Omental fat pad (tissue), 4 donors: ENCODE data around the gene EHBP1. TPM values are rescaled to one million over a fixed set of nuclear protein-coding genes. Genes with fewer than 3 reads are reported as not detected.
"Not testable (repeated sequence)": the region's sequence is repeated elsewhere in the genome, so short reads cannot be mapped to it uniquely, and the experiment has no call there.

Experiments
- ATAC-seq: fragments of 150-250 bp; one replicate; pipeline ENCODE4 v1.9.1; 2016; ENCODE audit warnings: mild to moderate bottlenecking, moderate library complexity; ENCODE audit not compliant: low FRiP score
- DNase-seq: peaks from one replicate; pipeline ENCODE4 v3.0.0-alpha.2; 2019; ENCODE audit warnings: low spot score
- CTCF ChIP-seq, 3 donors: fragments of 450-650 bp; IDR thresholded peaks; one replicate each; pipeline ENCODE4 v1.5.1; 2016 to 2017; ENCODE audit warnings: antibody characterized with exemption in 3 of 3, mild to moderate bottlenecking in 3 of 3, moderate library complexity in 2 of 3
- total RNA-seq, 4 donors: library from RNA; depleted of rRNA; stranded (reverse); fragments of >200 nt; gene quantifications; one replicate each; pipeline ENCODE4 v1.1.0, GENCODE V29; 2016

EHBP1 gene
- total RNA-seq, 4 donors from 2014 or later, result 60.9 to 91.3 (median 78.6) TPM

DNA sequence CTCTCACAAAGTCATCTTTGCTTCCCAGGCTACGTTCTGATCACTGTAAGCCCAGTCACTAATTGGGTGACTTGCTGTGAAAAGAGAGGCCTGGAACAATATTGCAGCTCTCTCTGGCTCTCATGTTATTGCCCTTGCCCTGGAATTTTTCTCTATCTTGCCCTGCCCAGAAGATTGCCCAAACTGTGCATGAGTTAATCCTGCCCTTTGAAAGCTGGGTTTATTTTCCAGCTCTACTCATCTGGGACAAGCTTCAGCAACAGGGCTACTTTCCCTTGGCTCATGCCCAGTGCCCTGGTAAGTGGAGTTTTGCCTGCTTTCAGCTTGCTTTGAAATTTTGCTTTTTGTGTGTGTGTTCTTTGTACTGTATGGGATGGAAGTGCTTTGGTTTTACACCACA is 6.9 kb upstream of the EHBP1 start:
- peak; percentile 51 for ATAC-seq
- no peak for TF ChIP-seq CTCF (IDR thresholded peaks at IDR 0.05)
- no peak for DNase-seq

- ATAC-seq (no peak), DNase-seq (no peak)
- TF ChIP-seq CTCF (IDR thresholded peaks at IDR 0.05), result no peak
Measured at GRCh38 chr2:62704654-62705006, 883 bp upstream of the EHBP1 start.

DNA sequence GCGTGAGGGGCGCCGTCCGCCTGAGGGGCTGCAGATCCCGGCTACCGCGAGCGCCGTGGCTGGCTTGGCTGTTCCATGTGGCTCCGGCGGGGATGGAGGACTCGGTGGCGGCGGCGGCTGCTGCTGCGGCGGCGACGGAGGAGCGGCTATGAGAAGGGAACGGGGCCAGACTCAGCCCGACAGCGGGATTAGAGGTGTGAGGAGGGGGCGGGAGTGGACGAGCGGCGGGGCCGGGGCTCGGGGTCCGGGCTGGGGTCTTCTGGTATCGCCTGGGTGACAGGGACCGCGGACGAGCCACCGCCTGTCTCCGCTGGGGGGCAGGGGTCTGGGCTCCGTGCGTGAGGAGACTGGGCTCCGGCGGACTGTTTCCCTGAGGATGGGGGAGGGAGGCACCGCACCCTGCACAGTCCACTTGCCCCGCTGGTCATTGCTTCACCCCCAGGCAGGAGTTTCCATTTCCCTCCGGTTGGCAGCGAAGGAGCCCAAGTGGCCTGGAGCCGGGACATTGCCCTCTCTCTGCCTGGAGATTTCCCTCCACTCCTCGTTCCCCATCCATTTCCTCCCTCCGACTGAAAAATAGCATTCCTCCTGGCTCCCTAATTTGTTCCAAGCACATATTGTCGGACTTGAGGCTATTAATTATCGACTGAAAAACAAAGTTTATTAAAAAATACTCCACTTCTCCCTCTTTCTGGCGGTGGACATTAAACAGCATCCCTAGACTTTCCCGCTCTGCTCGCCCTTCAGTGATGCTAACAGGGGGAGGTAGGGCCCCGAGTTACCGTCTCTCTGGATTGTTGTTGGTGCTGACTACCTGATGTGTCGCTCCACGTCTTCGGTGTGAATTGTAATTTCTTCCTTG is 577 bp downstream of the EHBP1 start:
- ATAC-seq, result peak; percentile 57
- no peak for DNase-seq

GRCh38 chr2:62706721-62707521 is 1.4 kb downstream of the EHBP1 start:
- DNase-seq, result no peak
- TF ChIP-seq CTCF (IDR thresholded peaks at IDR 0.05), result no peak

More for the DNA sequence above, 577 bp downstream of the EHBP1 start:
- no peak for TF ChIP-seq CTCF (IDR thresholded peaks at IDR 0.05)

DNA sequence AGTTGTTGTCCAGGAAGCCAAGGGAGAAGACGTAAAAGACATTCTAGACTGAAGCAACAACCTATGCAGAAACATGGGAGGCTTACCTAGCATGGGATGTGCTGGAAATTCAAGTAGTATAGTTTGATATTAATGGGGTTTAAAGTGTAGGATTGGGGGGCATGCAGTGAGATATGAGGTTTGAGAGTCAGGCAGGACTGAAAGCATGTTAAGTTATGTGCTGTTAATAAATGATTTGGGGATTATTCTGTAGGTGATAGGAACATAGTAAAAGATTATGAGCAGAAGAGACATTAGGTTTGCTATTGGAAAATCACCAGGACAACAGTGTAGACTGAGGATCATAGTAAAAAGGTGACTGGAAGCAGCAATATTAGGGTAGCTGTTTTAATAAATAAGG is 3.2 kb downstream of the EHBP1 start:
- DNase-seq (no peak), ATAC-seq (no peak)
- TF ChIP-seq CTCF (IDR thresholded peaks at IDR 0.05), result no peak

More at GRCh38 chr2:62706721-62707521, 1.4 kb downstream of the EHBP1 start:
- ATAC-seq, result no peak

DNA sequence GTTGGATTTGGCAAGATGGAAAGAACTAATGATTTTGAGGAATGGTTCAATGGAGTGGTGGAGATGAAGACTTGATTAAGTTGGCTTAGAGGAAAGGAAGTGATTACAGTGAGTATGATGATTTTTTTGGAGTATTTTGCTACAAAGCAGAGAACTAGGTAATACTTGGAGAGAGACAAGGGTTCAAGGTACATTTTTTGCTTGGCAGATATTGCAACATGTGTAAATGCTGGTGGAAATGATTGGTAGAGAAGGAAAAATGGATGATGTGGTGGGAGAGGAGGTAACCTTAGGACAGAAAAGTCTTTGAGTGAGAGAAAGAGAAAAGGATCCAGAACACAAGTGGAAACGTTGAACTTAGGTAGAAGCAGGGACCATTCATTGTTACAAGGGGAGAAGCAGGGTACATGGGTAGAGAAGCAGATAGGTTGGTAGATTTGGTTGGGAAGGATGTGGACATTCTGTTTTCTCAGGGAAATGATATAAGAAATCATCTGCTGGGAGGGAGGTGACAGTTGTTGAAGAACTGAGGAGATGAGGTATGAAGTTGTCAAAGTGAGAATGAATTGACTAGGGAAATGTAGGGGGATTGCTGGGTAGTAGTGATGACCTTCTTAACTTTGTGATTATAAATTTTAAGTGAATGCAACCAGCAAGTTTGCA is 6.5 kb downstream of the EHBP1 start:
- TF ChIP-seq CTCF (IDR thresholded peaks at IDR 0.05), result no peak
- ATAC-seq (no peak), DNase-seq (no peak)

- DNase-seq, ATAC-seq: not testable (repeated sequence)
Measured at GRCh38 chr2:62713196-62713595, 7.7 kb downstream of the EHBP1 start.
